ENCODE results near the gene FOXA1. TPM values are rescaled to one million over a fixed set of nuclear protein-coding genes. Genes with fewer than 3 reads are reported as not detected.

FOXA1 gene
- total RNA-seq, 1 experiment from 2014 or later: 0.07 TPM

DNA sequence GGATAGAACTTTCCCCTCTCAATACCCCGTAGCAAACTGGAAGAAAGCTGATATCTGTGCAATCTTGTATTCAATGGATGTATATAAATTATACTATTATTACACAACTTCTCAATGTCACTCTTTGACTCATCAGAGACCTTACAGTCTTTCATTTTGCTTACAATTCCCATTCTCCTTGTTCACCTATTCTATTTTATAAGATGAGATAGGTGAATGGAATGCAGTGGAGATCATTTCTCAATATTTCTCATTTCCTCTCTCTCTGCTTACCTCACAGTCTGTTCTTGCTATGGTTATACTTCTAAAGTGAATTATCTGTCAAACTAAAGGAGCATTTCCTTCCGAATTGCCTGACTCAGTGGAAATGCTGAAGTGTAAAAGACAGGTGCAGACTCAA, 14.9 kb downstream of the FOXA1 start:
- H3K4me3 Mint-ChIP-seq: no peak overlapping the region
- WGBS (ENCODE audit: extremely low coverage, insufficient read length, low lambda C conversion rate): no CpG with 5 or more reads among the region's 2 CpGs
- H3K79me1 ChIP-seq (ENCODE audit: insufficient read depth, low read depth, low read length, poor library complexity, severe bottlenecking): no peaks in the 10 kb centered on the region
- TF ChIP-seq, protein P1, sequence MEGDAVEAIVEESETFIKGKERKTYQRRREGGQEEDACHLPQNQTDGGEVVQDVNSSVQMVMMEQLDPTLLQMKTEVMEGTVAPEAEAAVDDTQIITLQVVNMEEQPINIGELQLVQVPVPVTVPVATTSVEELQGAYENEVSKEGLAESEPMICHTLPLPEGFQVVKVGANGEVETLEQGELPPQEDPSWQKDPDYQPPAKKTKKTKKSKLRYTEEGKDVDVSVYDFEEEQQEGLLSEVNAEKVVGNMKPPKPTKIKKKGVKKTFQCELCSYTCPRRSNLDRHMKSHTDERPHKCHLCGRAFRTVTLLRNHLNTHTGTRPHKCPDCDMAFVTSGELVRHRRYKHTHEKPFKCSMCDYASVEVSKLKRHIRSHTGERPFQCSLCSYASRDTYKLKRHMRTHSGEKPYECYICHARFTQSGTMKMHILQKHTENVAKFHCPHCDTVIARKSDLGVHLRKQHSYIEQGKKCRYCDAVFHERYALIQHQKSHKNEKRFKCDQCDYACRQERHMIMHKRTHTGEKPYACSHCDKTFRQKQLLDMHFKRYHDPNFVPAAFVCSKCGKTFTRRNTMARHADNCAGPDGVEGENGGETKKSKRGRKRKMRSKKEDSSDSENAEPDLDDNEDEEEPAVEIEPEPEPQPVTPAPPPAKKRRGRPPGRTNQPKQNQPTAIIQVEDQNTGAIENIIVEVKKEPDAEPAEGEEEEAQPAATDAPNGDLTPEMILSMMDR (conservative IDR thresholded peaks at IDR 0.05): no peak
- no peak overlapping the region for H3K4ac ChIP-seq (ENCODE audit: low read depth, low read length)
- peaks cover 4% of the 10 kb centered on the region for H3K23me2 ChIP-seq (ENCODE audit: insufficient read length, low read depth, low read length, poor library complexity, severe bottlenecking)
- H3K27me3 ChIP-seq (ENCODE audit: insufficient read depth, low read length): peaks cover 35% of the 10 kb centered on the region
- H4K5ac ChIP-seq (ENCODE audit: insufficient read length, low read depth, low read length): no peak overlapping the region
- no peak overlapping the region for H2AK5ac ChIP-seq (ENCODE audit: insufficient read length, low read length)
- H3K18ac ChIP-seq (ENCODE audit: insufficient read length, low read depth, low read length): no peak overlapping the region
- H3K9me3 Mint-ChIP-seq: peaks cover 0 to 3% of the 10 kb centered on the region in 2 experiments; a peak in 3 of 5 replicates
- no peak overlapping the region for H3K23ac ChIP-seq (ENCODE audit: insufficient read length, low read depth, low read length)
- H3K27ac ChIP-seq (ENCODE audit: insufficient read length, low read depth, low read length): no peak overlapping the region
- no peaks in the 10 kb centered on the region for H4K20me1 ChIP-seq (ENCODE audit: control insufficient read depth, insufficient read depth, insufficient read length)
- no peak overlapping the region for H3K56ac ChIP-seq (ENCODE audit: insufficient read length, low read depth, low read length)
- no peak overlapping the region for H2BK120ac ChIP-seq (ENCODE audit: low read depth, low read length, poor library complexity, severe bottlenecking)
- no peak for DNase-seq
- H2BK12ac ChIP-seq (ENCODE audit: insufficient read length, low read depth, low read length): no peak overlapping the region
- no peaks in the 10 kb centered on the region for H3K9me3 ChIP-seq (ENCODE audit: control insufficient read depth, low read depth, low read length)
- H4K91ac ChIP-seq (ENCODE audit: insufficient read length, low read depth, low read length): no peak overlapping the region
- H3T11ph ChIP-seq (ENCODE audit: low read length): no peak overlapping the region
- H2AFZ ChIP-seq (ENCODE audit: low read length): no peak overlapping the region
- no peak overlapping the region for H3K27ac Mint-ChIP-seq
- H3K79me2 ChIP-seq (ENCODE audit: insufficient read depth, low read length): no peaks in the 10 kb centered on the region
- no peak overlapping the region for H3K4me2 ChIP-seq (ENCODE audit: insufficient read depth, insufficient read length, low read length)
- peaks cover 98% of the 10 kb centered on the region for H3K27me3 Mint-ChIP-seq (ENCODE audit: low read depth)
- no peak overlapping the region for H2BK15ac ChIP-seq (ENCODE audit: low read depth, low read length)
- H3K36me3 Mint-ChIP-seq (ENCODE audit: insufficient read depth in 1 of 3, low read depth in 3 of 3): no peaks in the 10 kb centered on the region
- H3K4me1 ChIP-seq (ENCODE audit: insufficient read depth, low read length): no peaks in the 10 kb centered on the region
- H2BK20ac ChIP-seq (ENCODE audit: low read depth, low read length, poor library complexity, severe bottlenecking): no peak overlapping the region
- no peak overlapping the region for H3K9ac ChIP-seq (ENCODE audit: extremely low read depth, insufficient read length, low read length)
- H2BK5ac ChIP-seq (ENCODE audit: insufficient read length, low read length): no peak overlapping the region
- peaks cover 2 to 10% of the 10 kb centered on the region in 2 experiments for H3K4me1 Mint-ChIP-seq
- no peak overlapping the region for H3K14ac ChIP-seq (ENCODE audit: insufficient read depth, low read length)
- no peak overlapping the region for H4K8ac ChIP-seq (replicated peaks; ENCODE audit: insufficient read length, low read depth, low read length)
